Measurements from ENCODE around the gene SIX1.

Gene SIX1

GRCh38 chr14:60642270-60643140 is 6.8 kb downstream of the SIX1 start:
- no peak for DNase-seq (ENCODE audit: low spot score)

GRCh38 chr14:60641742-60642269 is 7.5 kb downstream of the SIX1 start:
- DNase-seq (ENCODE audit: low spot score): no peak

GRCh38 chr14:60640859-60641741 is 8.2 kb downstream of the SIX1 start:
- DNase-seq (ENCODE audit: low spot score): no peak

- no peak for DNase-seq (ENCODE audit: low spot score)
Observed at GRCh38 chr14:60639674-60640073, 9.6 kb downstream of the SIX1 start.

- DNase-seq (ENCODE audit: low spot score): no peak
Observed at GRCh38 chr14:60637479-60638315, 11.6 kb downstream of the SIX1 start.

- DNase-seq (ENCODE audit: low spot score): no peak
Observed at GRCh38 chr14:60636879-60637478, 12.3 kb downstream of the SIX1 start.

- no peak for DNase-seq (ENCODE audit: low spot score)
Observed at GRCh38 chr14:60634153-60634552, 15.1 kb downstream of the SIX1 start.

- no peak for DNase-seq (ENCODE audit: low spot score)
Observed at GRCh38 chr14:60632777-60633176, 16.5 kb downstream of the SIX1 start.

- DNase-seq (ENCODE audit: low spot score): no peak
Observed at GRCh38 chr14:60632257-60632656, 17.0 kb downstream of the SIX1 start.

GRCh38 chr14:60631842-60632241 is 17.4 kb downstream of the SIX1 start:
- no peak for DNase-seq (ENCODE audit: low spot score)

- DNase-seq (ENCODE audit: low spot score): no peak
Observed at GRCh38 chr14:60630129-60630528, 19.1 kb downstream of the SIX1 start.

- DNase-seq (ENCODE audit: low spot score): no peak
Observed at GRCh38 chr14:60628892-60629291, 20.4 kb downstream of the SIX1 start.

- DNase-seq (ENCODE audit: low spot score): no peak
Observed at GRCh38 chr14:60622917-60623257, 26.4 kb downstream of the SIX1 start.

GRCh38 chr14:60622210-60622916 is 26.9 kb downstream of the SIX1 start:
- no peak for DNase-seq (ENCODE audit: low spot score)

GRCh38 chr14:60621386-60621785 is 27.9 kb downstream of the SIX1 start:
- no peak for DNase-seq (ENCODE audit: low spot score)

- DNase-seq (ENCODE audit: low spot score): no peak
Observed at GRCh38 chr14:60618241-60618640, 31.0 kb downstream of the SIX1 start.

GRCh38 chr14:60616461-60616959 is 32.8 kb downstream of the SIX1 start:
- DNase-seq (ENCODE audit: low spot score): no peak

GRCh38 chr14:60602291-60602690 is 47.0 kb downstream of the SIX1 start:
- no peak for DNase-seq (ENCODE audit: low spot score)

GRCh38 chr14:60599727-60600126 is 49.5 kb downstream of the SIX1 start:
- no peak for DNase-seq (ENCODE audit: low spot score)

- no peak for DNase-seq (ENCODE audit: low spot score)
Observed at GRCh38 chr14:60596139-60596538, 53.1 kb downstream of the SIX1 start.

- no peak for DNase-seq (ENCODE audit: low spot score)
Observed at GRCh38 chr14:60594062-60594461, 55.2 kb downstream of the SIX1 start.

Measured in Ammon's horn (tissue), 1 donor.